Gastrocnemius medialis (tissue), 4 donors: ENCODE results near the gene SAMD1. TPM values are rescaled to one million over a fixed set of nuclear protein-coding genes. Genes with fewer than 3 reads are reported as not detected.
A peak's percentile ranks its signal among the peaks of the same experiment; 100 is the strongest.

Experiments
- ATAC-seq, 2 donors: fragments of 150-250 bp; one replicate each; pipeline ENCODE4 v1.9.1; 2016
- DNase-seq, 2 donors: peaks; one replicate each; pipeline ENCODE4 v3.0.0-alpha.2; 2019
- H3K27ac ChIP-seq, 4 donors: fragments of 200-600 bp; sonication (generic); 1 replicate in 1 of 4; 2 replicates in 3 of 4; pipeline ENCODE4 v1.5.1; 2016 to 2018; ENCODE audit warnings: mild to moderate bottlenecking in 2 of 4, moderate library complexity in 1 of 4
- H3K27me3 ChIP-seq, 3 donors: fragments of 200-600 bp; sonication (generic) in 2 of 3; 1 replicate in 1 of 3; 2 replicates in 2 of 3; pipeline versions ENCODE4 v1.5.1 to v1.6.0; 2016 to 2019; ENCODE audit warnings: mild to moderate bottlenecking in 1 of 3, moderate library complexity in 1 of 3
- H3K36me3 ChIP-seq, 2 donors: fragments of 200-600 bp; sonication (generic) in 1 of 2; one replicate each; pipeline ENCODE4 v1.5.1; 2017 to 2018
- H3K4me1 ChIP-seq, 2 donors: fragments of 200-600 bp; sonication (generic) in 1 of 2; one replicate each; pipeline ENCODE4 v1.5.1; 2016 to 2017; ENCODE audit warnings: mild to moderate bottlenecking in 2 of 2
- H3K4me3 ChIP-seq, 4 donors: fragments of 200-600 bp; sonication (generic) in 3 of 4; 1 replicate in 1 of 4; 2 replicates in 3 of 4; pipeline ENCODE4 v1.5.1; 2016 to 2019; ENCODE audit warnings: mild to moderate bottlenecking in 2 of 4
- H3K9me3 ChIP-seq, 3 donors: fragments of 200-600 bp; sonication (generic) in 2 of 3; 1 replicate in 1 of 3; 2 replicates in 2 of 3; pipeline ENCODE4 v1.5.1; 2016 to 2019
- CTCF ChIP-seq, 5 experiments: fragments of 450-650 bp in 3 of 5; fragments of 200-600 bp in 2 of 5; sonication (generic) in 2 of 5; IDR thresholded peaks in 4 of 5; conservative IDR thresholded peaks in 1 of 5; 1 replicate in 4 of 5; 2 replicates in 1 of 5; pipeline ENCODE4 v1.5.1; 2016 to 2019; ENCODE audit warnings: antibody characterized with exemption in 5 of 5, mild to moderate bottlenecking in 3 of 5, moderate library complexity in 3 of 5
- POLR2A ChIP-seq, 2 donors: fragments of 450-650 bp; IDR thresholded peaks; one replicate each; pipeline ENCODE4 v1.6.1; 2017; ENCODE audit warnings: antibody characterized with exemption in 2 of 2, mild to moderate bottlenecking in 2 of 2, moderate library complexity in 2 of 2
- in situ Hi-C, 4 donors: fragments of 200-750 bp; cut with MboI; loops; one replicate each; pipeline versions ENCODE4 v1.15.0 to v1.8.0; 2017; ENCODE audit warnings: low sequenced_read_pairs in 4 of 4
- intact Hi-C: fragments of 100-400 bp; cut with DNase I; formaldehyde crosslinking; loops from one replicate; pipeline ENCODE4 v1.15.1; 2023; ENCODE audit warnings: low total_unique reads
- total RNA-seq, 4 donors: library from RNA; depleted of rRNA; stranded (reverse); fragments of >200 nt; gene quantifications; one replicate each; pipeline versions ENCODE4 v1.1.0 to v1.2.3, GENCODE V29; 2016

Gene SAMD1
- total RNA-seq, 4 donors from 2014 or later = 15.1 to 71.8 (median 40.2) TPM

GRCh38 chr19:14135985-14136508 lies 45.5 kb upstream of the SAMD1 start:
- H3K36me3 ChIP-seq = no peaks in the 10 kb centered on the region
- intact Hi-C loops = loop anchor here (1.0 to 5.0 kb wide), 8 partner anchors 18 to 271 kb away; partner anchors contain the start of genes ADGRE5, DCAF15 and RFX1
- TF ChIP-seq POLR2A (IDR thresholded peaks at IDR 0.05) (no peak), CTCF (IDR thresholded peaks at IDR 0.05 in 4 of 5, conservative IDR thresholded peaks at IDR 0.05 in 1 of 5) (no peak)
- in situ Hi-C loops = no loop called here
- peak overlapping the region; percentile 52 to 70 (median 64) for H3K4me3 ChIP-seq
- no peaks in the 10 kb centered on the region for H3K27me3 ChIP-seq
- peaks cover 24 to 32% of the 10 kb centered on the region in 2 donors for H3K4me1 ChIP-seq
- DNase-seq = no peak
- H3K27ac ChIP-seq = peak overlapping the region; percentile 70 to 78 (median 78)
- no peak for ATAC-seq
- no peaks in the 10 kb centered on the region for H3K9me3 ChIP-seq

GRCh38 chr19:14135355-14135754 lies 44.8 kb upstream of the SAMD1 start:
- DNase-seq (no peak), ATAC-seq (no peak)
- H3K4me1 ChIP-seq = peaks cover 28 to 32% of the 10 kb centered on the region in 2 donors
- peak overlapping the region in 1 of 4 donors; percentile 78 for H3K27ac ChIP-seq
- in situ Hi-C loops = no loop called here
- no peaks in the 10 kb centered on the region for H3K9me3 ChIP-seq
- no peaks in the 10 kb centered on the region for H3K36me3 ChIP-seq
- no peaks in the 10 kb centered on the region for H3K27me3 ChIP-seq
- peak overlapping the region in 1 of 4 donors; percentile 64 for H3K4me3 ChIP-seq
- intact Hi-C loops = loop anchor here (5.0 kb wide), 3 partner anchors 128 to 272 kb away; partner anchors contain the start of gene RFX1
- no peak for TF ChIP-seq POLR2A (IDR thresholded peaks at IDR 0.05)
- TF ChIP-seq CTCF (IDR thresholded peaks at IDR 0.05 in 4 of 5, conservative IDR thresholded peaks at IDR 0.05 in 1 of 5) = no peak

- peak; percentile 88 to 95 for ATAC-seq
- in situ Hi-C loops (no loop called here), intact Hi-C loops (loop anchor here (1.0 kb wide), 1 partner anchor 10 kb away; no protein-coding TSS in a partner anchor)
- Histone ChIP-seq H3K27ac (peak overlapping the region; percentile 86 to 96 (median 94)), H3K9me3 (no peaks in the 10 kb centered on the region), H3K4me1 (peaks cover 29 to 31% of the 10 kb centered on the region in 2 donors), H3K36me3 (no peaks in the 10 kb centered on the region), H3K27me3 (no peaks in the 10 kb centered on the region), H3K4me3 (peak overlapping the region in 1 of 4 donors; percentile 6)
- no peak for TF ChIP-seq POLR2A (IDR thresholded peaks at IDR 0.05)
- TF ChIP-seq CTCF (IDR thresholded peaks at IDR 0.05 in 4 of 5, conservative IDR thresholded peaks at IDR 0.05 in 1 of 5) = no peak
- peak; percentile 75 to 95 for DNase-seq
Measured at GRCh38 chr19:14127929-14128509, 37.5 kb upstream of the SAMD1 start.

GRCh38 chr19:14127176-14127575 lies 36.6 kb upstream of the SAMD1 start:
- Histone ChIP-seq H3K9me3 (no peaks in the 10 kb centered on the region), H3K27ac (peak overlapping the region; percentile 86 to 96 (median 94)), H3K36me3 (no peaks in the 10 kb centered on the region), H3K4me1 (peaks cover 29 to 31% of the 10 kb centered on the region in 2 donors), H3K4me3 (peak overlapping the region in 1 of 4 donors; percentile 6), H3K27me3 (no peaks in the 10 kb centered on the region)
- intact Hi-C loops = no loop called here
- DNase-seq (peak; percentile 83 to 97), ATAC-seq (peak; percentile 82 to 83)
- in situ Hi-C loops = no loop called here
- TF ChIP-seq POLR2A (IDR thresholded peaks at IDR 0.05) (peak; percentile 30 to 54), CTCF (IDR thresholded peaks at IDR 0.05 in 4 of 5, conservative IDR thresholded peaks at IDR 0.05 in 1 of 5) (no peak)
